ENCODE data around the gene NECTIN2. TPM values are rescaled to one million over a fixed set of nuclear protein-coding genes. Genes with fewer than 3 reads are reported as not detected.
"Not testable (repeated sequence)": the region's sequence is repeated elsewhere in the genome, so short reads cannot be mapped to it uniquely, and the experiment has no call there.

The NECTIN2 gene
- total RNA-seq, 1 donor from 2014 or later = 302 TPM

- H3K36me3 Mint-ChIP-seq (ENCODE audit: low read depth, unreplicated experiment) = no peaks in the 10 kb centered on the region
- DNase-seq (ENCODE audit: low read depth) = no peak
- Histone ChIP-seq H3K27ac (ENCODE audit: low read depth, low read length) (no peak overlapping the region), H4K20me1 (ENCODE audit: insufficient read depth, low read length) (no peaks in the 10 kb centered on the region), H3K4me1 (ENCODE audit: insufficient read depth, low read length) (no peaks in the 10 kb centered on the region), H3K79me2 (ENCODE audit: insufficient read depth, low read length) (no peaks in the 10 kb centered on the region), H3K4me3 (ENCODE audit: insufficient read depth, low read depth, low read length) (no peak overlapping the region), H3K36me3 (ENCODE audit: insufficient read depth, low read length) (no peaks in the 10 kb centered on the region), H3K4me2 (ENCODE audit: low read length) (no peak overlapping the region), H2AFZ (ENCODE audit: low read depth, low read length) (no peak overlapping the region), H3K9me3 (ENCODE audit: insufficient read depth, low read depth, low read length) (no peaks in the 10 kb centered on the region), H3K9ac (ENCODE audit: low read length) (no peak overlapping the region), H3K27me3 (ENCODE audit: insufficient read depth, low read length) (peaks cover 10% of the 10 kb centered on the region)
- H3K4me3 Mint-ChIP-seq (ENCODE audit: unreplicated experiment) = no peak overlapping the region
- H3K27ac Mint-ChIP-seq (ENCODE audit: unreplicated experiment) = no peak overlapping the region
- H3K4me1 Mint-ChIP-seq (ENCODE audit: low read depth, unreplicated experiment) = no peaks in the 10 kb centered on the region
- H3K27me3 Mint-ChIP-seq (ENCODE audit: low read depth, unreplicated experiment) = peaks cover 33% of the 10 kb centered on the region
- H3K9me3 Mint-ChIP-seq (ENCODE audit: unreplicated experiment) = no peaks in the 10 kb centered on the region
- TF ChIP-seq EZH2 (IDR thresholded peaks at IDR 0.05; ENCODE audit: insufficient read depth, low read length) (no peak), CTCF (IDR thresholded peaks at IDR 0.05; ENCODE audit: insufficient read depth, low read depth, low read length) (no peak)
- FAIRE-seq = no peak
These were observed 21.3 kb upstream of the NECTIN2 start for GRCh38 chr19:44824761-44825160.

- H3K27me3 ChIP-seq (ENCODE audit: insufficient read depth, low read length); H3K27ac ChIP-seq (ENCODE audit: low read depth, low read length); H3K4me2 ChIP-seq (ENCODE audit: low read length); H3K4me3 Mint-ChIP-seq (ENCODE audit: unreplicated experiment); H3K27ac Mint-ChIP-seq (ENCODE audit: unreplicated experiment); H3K9ac ChIP-seq (ENCODE audit: low read length); H3K4me1 ChIP-seq (ENCODE audit: insufficient read depth, low read length); DNase-seq (ENCODE audit: low read depth); H3K9me3 Mint-ChIP-seq (ENCODE audit: unreplicated experiment); H3K36me3 Mint-ChIP-seq (ENCODE audit: low read depth, unreplicated experiment); H3K36me3 ChIP-seq (ENCODE audit: insufficient read depth, low read length); H3K4me1 Mint-ChIP-seq (ENCODE audit: low read depth, unreplicated experiment); H4K20me1 ChIP-seq (ENCODE audit: insufficient read depth, low read length); H3K79me2 ChIP-seq (ENCODE audit: insufficient read depth, low read length); FAIRE-seq; H2AFZ ChIP-seq (ENCODE audit: low read depth, low read length); H3K9me3 ChIP-seq (ENCODE audit: insufficient read depth, low read depth, low read length); H3K4me3 ChIP-seq (ENCODE audit: insufficient read depth, low read depth, low read length): not testable (repeated sequence)
- H3K27me3 Mint-ChIP-seq (ENCODE audit: low read depth, unreplicated experiment) = peaks cover 19% of the 10 kb centered on the region
These were observed 13.2 kb upstream of the NECTIN2 start for GRCh38 chr19:44832875-44833274.

- H3K4me1 ChIP-seq (ENCODE audit: insufficient read depth, low read length); H3K9me3 Mint-ChIP-seq (ENCODE audit: unreplicated experiment); DNase-seq (ENCODE audit: low read depth); H3K27ac Mint-ChIP-seq (ENCODE audit: unreplicated experiment); H3K4me3 ChIP-seq (ENCODE audit: insufficient read depth, low read depth, low read length); H3K4me2 ChIP-seq (ENCODE audit: low read length); H3K36me3 ChIP-seq (ENCODE audit: insufficient read depth, low read length); H3K4me3 Mint-ChIP-seq (ENCODE audit: unreplicated experiment); H3K79me2 ChIP-seq (ENCODE audit: insufficient read depth, low read length); H3K27me3 ChIP-seq (ENCODE audit: insufficient read depth, low read length); H3K4me1 Mint-ChIP-seq (ENCODE audit: low read depth, unreplicated experiment); H3K9me3 ChIP-seq (ENCODE audit: insufficient read depth, low read depth, low read length); H3K9ac ChIP-seq (ENCODE audit: low read length); H3K36me3 Mint-ChIP-seq (ENCODE audit: low read depth, unreplicated experiment); H4K20me1 ChIP-seq (ENCODE audit: insufficient read depth, low read length); H3K27ac ChIP-seq (ENCODE audit: low read depth, low read length); H2AFZ ChIP-seq (ENCODE audit: low read depth, low read length); FAIRE-seq: not testable (repeated sequence)
- peaks cover 19% of the 10 kb centered on the region for H3K27me3 Mint-ChIP-seq (ENCODE audit: low read depth, unreplicated experiment)
These were observed 11.7 kb upstream of the NECTIN2 start for GRCh38 chr19:44834399-44834798.

- H3K27ac Mint-ChIP-seq (ENCODE audit: unreplicated experiment) = no peak overlapping the region
- H3K4me3 Mint-ChIP-seq (ENCODE audit: unreplicated experiment) = no peak overlapping the region
- Histone ChIP-seq H3K4me3 (ENCODE audit: insufficient read depth, low read depth, low read length) (no peak overlapping the region), H3K9ac (ENCODE audit: low read length) (no peak overlapping the region), H3K27ac (ENCODE audit: low read depth, low read length) (no peak overlapping the region), H4K20me1 (ENCODE audit: insufficient read depth, low read length) (no peaks in the 10 kb centered on the region), H3K27me3 (ENCODE audit: insufficient read depth, low read length) (peaks cover 2% of the 10 kb centered on the region), H3K36me3 (ENCODE audit: insufficient read depth, low read length) (no peaks in the 10 kb centered on the region), H3K9me3 (ENCODE audit: insufficient read depth, low read depth, low read length) (no peaks in the 10 kb centered on the region), H3K4me2 (ENCODE audit: low read length) (no peak overlapping the region), H2AFZ (ENCODE audit: low read depth, low read length) (no peak overlapping the region), H3K4me1 (ENCODE audit: insufficient read depth, low read length) (no peaks in the 10 kb centered on the region), H3K79me2 (ENCODE audit: insufficient read depth, low read length) (no peaks in the 10 kb centered on the region)
- FAIRE-seq = no peak
- no peak for DNase-seq (ENCODE audit: low read depth)
- no peaks in the 10 kb centered on the region for H3K36me3 Mint-ChIP-seq (ENCODE audit: low read depth, unreplicated experiment)
- no peaks in the 10 kb centered on the region for H3K4me1 Mint-ChIP-seq (ENCODE audit: low read depth, unreplicated experiment)
- TF ChIP-seq CTCF (IDR thresholded peaks at IDR 0.05; ENCODE audit: insufficient read depth, low read depth, low read length) (no peak), EZH2 (IDR thresholded peaks at IDR 0.05; ENCODE audit: insufficient read depth, low read length) (no peak)
- peaks cover 16% of the 10 kb centered on the region for H3K27me3 Mint-ChIP-seq (ENCODE audit: low read depth, unreplicated experiment)
- no peaks in the 10 kb centered on the region for H3K9me3 Mint-ChIP-seq (ENCODE audit: unreplicated experiment)
These were observed 6.8 kb upstream of the NECTIN2 start for GRCh38 chr19:44839276-44839675.

Data from astrocyte (in vitro differentiated cells and primary cell).